Heart left ventricle (tissue), 16 donors: ENCODE data around the gene ZNF618. TPM values are rescaled to one million over a fixed set of nuclear protein-coding genes. Genes with fewer than 3 reads are reported as not detected.
A peak's percentile ranks its signal among the peaks of the same experiment; 100 is the strongest.

Experiments
- ATAC-seq, 4 donors: fragments of 200-7000 bp; cut with Tn5 transposase; one replicate each; pipeline ENCODE4 v1.9.1; 2020 to 2022; ENCODE audit warnings: moderate library complexity in 4 of 4, mild to moderate bottlenecking in 3 of 4, moderate number of reproducible peaks in 1 of 4
- DNase-seq, 5 donors: peaks; one replicate each; pipeline ENCODE4 v3.0.0-alpha.2; 2020
- H3K27ac ChIP-seq, 12 donors: fragments of 200-600 bp; sonication (generic) in 4 of 12; one replicate each; pipeline versions ENCODE4 v1.5.0 to v1.8.0; 2016 to 2022; ENCODE audit warnings: mild to moderate bottlenecking in 2 of 12
- H3K27me3 ChIP-seq, 9 donors: fragments of 200-600 bp; sonication (generic) in 2 of 9; one replicate each; pipeline versions ENCODE4 v1.5.1 to v1.8.0; 2016 to 2022; ENCODE audit warnings: mild to moderate bottlenecking in 3 of 9
- H3K36me3 ChIP-seq, 9 donors: fragments of 200-600 bp; sonication (generic) in 2 of 9; one replicate each; pipeline versions ENCODE4 v1.5.0 to v1.8.0; 2018 to 2022; ENCODE audit warnings: mild to moderate bottlenecking in 2 of 9
- H3K4me1 ChIP-seq, 12 donors: fragments of 200-600 bp; sonication (generic) in 4 of 12; one replicate each; pipeline versions ENCODE4 v1.5.0 to v1.8.0; 2016 to 2022; ENCODE audit warnings: mild to moderate bottlenecking in 3 of 12
- H3K4me3 ChIP-seq, 12 donors: fragments of 200-600 bp; sonication (generic) in 4 of 12; one replicate each; pipeline versions ENCODE4 v1.5.0 to v1.8.0; 2017 to 2022; ENCODE audit warnings: mild to moderate bottlenecking in 9 of 12, moderate library complexity in 4 of 12
- H3K9me3 ChIP-seq, 12 donors: fragments of 200-600 bp; sonication (generic) in 4 of 12; one replicate each; pipeline versions ENCODE4 v1.5.0 to v1.8.0; 2016 to 2022; ENCODE audit warnings: mild to moderate bottlenecking in 1 of 12
- POLR2A ChIP-seq, 2 donors: fragments of 450-650 bp; IDR thresholded peaks; one replicate each; pipeline ENCODE4 v1.6.1; 2017; ENCODE audit warnings: antibody characterized with exemption in 2 of 2, mild to moderate bottlenecking in 2 of 2, moderate library complexity in 2 of 2
- WGBS, 4 donors: extraction: QIAGEN DNeasy Blood & Tissue Kit in 2 of 4; methylation state at CpG; one replicate each; pipeline versions ENCODE4 v1.1.5 to v1.1.7; 2013 to 2018; 5-methylcytosine and 5-hydroxymethylcytosine counted together
- intact Hi-C, 10 donors: fragments of 100-400 bp; cut with DNase I; formaldehyde crosslinking; loops; one replicate each; pipeline versions ENCODE4 v1.11.1 to v1.14.2; 2022
- polyA plus RNA-seq, 2 donors: library from polyadenylated mRNA; stranded (reverse); fragments of 200-250 nt; gene quantifications; one replicate each; pipeline ENCODE4 v1.2.3, GENCODE V29; 2013
- total RNA-seq, 9 donors: library from RNA; depleted of rRNA in 2 of 9; stranded (reverse); fragments of >200 nt in 2 of 9; fragmentation: NEBNext Ultra II Directional in 3 of 9; extraction: Animal tissue kit (Norgen Biotek cat#: 25700) in 3 of 9; gene quantifications; one replicate each; pipeline versions ENCODE4 v1.1.0 to v1.2.4, GENCODE V29; 2016 to 2023
- TF ChIP-seq, protein P1 (sequence below), 12 donors: fragments of 200-600 bp; sonication (generic) in 4 of 12; IDR thresholded peaks; one replicate each; pipeline versions ENCODE4 v1.5.0 to v1.8.0; 2018 to 2022; ENCODE audit warnings: antibody characterized with exemption in 12 of 12, mild to moderate bottlenecking in 5 of 12
- donor health status: ischemic (EF 13 %, LVEDD 7.1; RV severe dilation, severe dysfunction).
- donor health status: healthy with polysubstance abuse.
- donor health status: DM: no; HTN: yes; CAD: no.
- donor health status: DM: no; HTN: no; CAD: no.
- donor health status: ischemic (EF 25% LVEDD 6.9; RV normal size, moderate dysfunction).
- donor health status: ischemic (EF 25% LVEDD 5.7; RV mildly dilated, moderate dysfunction).
- donor health status: healthy.
- donor health status: DM: yes; HTN: yes; CAD: no.
- donor health status: ischemic (EF 35%, LVEDD 5.7; RV mildly dilated, moderate dysfunction).
- donor health status: nonischemic (EF 11% LVEDD 7.7; RV severe dilation, severe dysfunction).
- donor health status: DM: yes; HTN: yes; CAD: no.
- donor health status: PGD.
- donor health status: ischemic (EF 29% LVEDD 5.4; RV normal size, mild dysfunction).
- donor health status: nonischemic (EF 23%, LVEDD 6.1; RV moderate dilation, normal function).

ZNF618 gene
- total and polyA plus RNA-seq, 11 donors = 0.81 to 4.2 (median 1.7) TPM

DNA sequence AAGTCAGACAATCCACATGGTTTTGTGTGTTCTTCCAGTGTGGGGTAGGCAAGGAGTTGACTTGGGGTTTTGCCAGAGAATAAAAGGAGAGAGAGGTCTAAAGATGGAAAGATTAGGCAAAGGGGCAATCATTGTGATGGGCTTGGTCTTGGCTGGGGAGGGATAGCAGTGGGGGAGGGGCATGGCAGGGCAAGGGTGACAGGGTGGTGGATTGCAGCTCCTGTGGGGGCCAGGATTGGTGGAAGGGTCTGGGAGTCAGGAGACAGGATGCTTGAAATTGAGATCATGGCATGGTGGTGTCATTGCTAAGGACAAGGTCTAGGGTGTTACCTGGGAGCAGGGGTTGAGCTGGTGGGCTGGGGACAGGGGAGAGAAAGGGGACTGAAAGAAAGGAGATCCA lies 57.6 kb downstream of the ZNF618 start:
- Histone ChIP-seq H3K27me3 (no peaks in the 10 kb centered on the region), H3K27ac (no peak overlapping the region), H3K36me3 (no peaks in the 10 kb centered on the region), H3K9me3 (peaks cover 0 to 8% (median 2%) of the 10 kb centered on the region in 12 donors), H3K4me1 (peaks cover 0 to 26% (median 6%) of the 10 kb centered on the region in 12 donors), H3K4me3 (no peak overlapping the region)
- intact Hi-C loops = no loop called here
- ATAC-seq (no peak), DNase-seq (no peak)
- no peak for TF ChIP-seq POLR2A (IDR thresholded peaks at IDR 0.05)
- TF ChIP-seq, protein P1, sequence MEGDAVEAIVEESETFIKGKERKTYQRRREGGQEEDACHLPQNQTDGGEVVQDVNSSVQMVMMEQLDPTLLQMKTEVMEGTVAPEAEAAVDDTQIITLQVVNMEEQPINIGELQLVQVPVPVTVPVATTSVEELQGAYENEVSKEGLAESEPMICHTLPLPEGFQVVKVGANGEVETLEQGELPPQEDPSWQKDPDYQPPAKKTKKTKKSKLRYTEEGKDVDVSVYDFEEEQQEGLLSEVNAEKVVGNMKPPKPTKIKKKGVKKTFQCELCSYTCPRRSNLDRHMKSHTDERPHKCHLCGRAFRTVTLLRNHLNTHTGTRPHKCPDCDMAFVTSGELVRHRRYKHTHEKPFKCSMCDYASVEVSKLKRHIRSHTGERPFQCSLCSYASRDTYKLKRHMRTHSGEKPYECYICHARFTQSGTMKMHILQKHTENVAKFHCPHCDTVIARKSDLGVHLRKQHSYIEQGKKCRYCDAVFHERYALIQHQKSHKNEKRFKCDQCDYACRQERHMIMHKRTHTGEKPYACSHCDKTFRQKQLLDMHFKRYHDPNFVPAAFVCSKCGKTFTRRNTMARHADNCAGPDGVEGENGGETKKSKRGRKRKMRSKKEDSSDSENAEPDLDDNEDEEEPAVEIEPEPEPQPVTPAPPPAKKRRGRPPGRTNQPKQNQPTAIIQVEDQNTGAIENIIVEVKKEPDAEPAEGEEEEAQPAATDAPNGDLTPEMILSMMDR (IDR thresholded peaks at IDR 0.05) = no peak

DNA sequence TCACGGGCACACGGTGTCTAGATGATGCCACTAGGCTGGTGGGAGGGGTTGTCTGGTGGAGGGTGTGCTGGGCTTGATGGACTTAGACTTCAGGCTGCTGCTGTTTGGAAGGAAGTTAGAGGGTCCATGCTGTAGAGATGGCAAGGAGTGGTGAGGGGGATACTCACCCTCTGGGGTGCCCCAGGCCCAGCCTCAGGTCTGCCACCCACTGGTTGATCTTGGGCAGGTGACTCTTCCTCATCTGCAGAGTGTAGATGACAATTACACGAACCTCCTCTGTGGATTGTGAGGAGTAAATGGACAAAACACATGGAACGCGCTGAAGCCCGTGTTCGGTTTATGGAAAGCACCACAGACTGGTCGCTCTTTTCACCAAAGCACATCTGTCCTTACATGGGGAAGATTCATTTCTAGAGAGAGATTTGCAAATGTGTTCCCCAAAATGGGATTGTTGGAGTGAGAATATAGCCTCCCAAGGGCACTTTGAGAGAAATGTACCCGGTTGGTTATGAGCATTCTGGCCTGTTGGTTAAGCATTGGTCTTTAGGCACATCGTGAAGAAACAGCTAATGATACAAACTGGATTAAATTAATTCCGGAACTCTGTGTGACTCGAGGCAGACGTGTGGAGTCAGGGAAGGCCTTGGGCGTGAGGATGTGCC lies 58.2 kb downstream of the ZNF618 start:
- DNase-seq (no peak), ATAC-seq (no peak)
- no peaks in the 10 kb centered on the region for H3K36me3 ChIP-seq
- no peak for TF ChIP-seq POLR2A (IDR thresholded peaks at IDR 0.05)
- intact Hi-C loops = no loop called here
- no peaks in the 10 kb centered on the region for H3K27me3 ChIP-seq
- H3K27ac ChIP-seq = no peak overlapping the region
- H3K4me3 ChIP-seq = no peak overlapping the region
- peaks cover 0 to 8% (median 0%) of the 10 kb centered on the region in 12 donors for H3K9me3 ChIP-seq
- peaks cover 0 to 25% (median 6%) of the 10 kb centered on the region in 12 donors for H3K4me1 ChIP-seq
- 92 to 98% (median 94%) methylated on average over 14 of the region's 14 CpGs for WGBS, 4 donors

DNA sequence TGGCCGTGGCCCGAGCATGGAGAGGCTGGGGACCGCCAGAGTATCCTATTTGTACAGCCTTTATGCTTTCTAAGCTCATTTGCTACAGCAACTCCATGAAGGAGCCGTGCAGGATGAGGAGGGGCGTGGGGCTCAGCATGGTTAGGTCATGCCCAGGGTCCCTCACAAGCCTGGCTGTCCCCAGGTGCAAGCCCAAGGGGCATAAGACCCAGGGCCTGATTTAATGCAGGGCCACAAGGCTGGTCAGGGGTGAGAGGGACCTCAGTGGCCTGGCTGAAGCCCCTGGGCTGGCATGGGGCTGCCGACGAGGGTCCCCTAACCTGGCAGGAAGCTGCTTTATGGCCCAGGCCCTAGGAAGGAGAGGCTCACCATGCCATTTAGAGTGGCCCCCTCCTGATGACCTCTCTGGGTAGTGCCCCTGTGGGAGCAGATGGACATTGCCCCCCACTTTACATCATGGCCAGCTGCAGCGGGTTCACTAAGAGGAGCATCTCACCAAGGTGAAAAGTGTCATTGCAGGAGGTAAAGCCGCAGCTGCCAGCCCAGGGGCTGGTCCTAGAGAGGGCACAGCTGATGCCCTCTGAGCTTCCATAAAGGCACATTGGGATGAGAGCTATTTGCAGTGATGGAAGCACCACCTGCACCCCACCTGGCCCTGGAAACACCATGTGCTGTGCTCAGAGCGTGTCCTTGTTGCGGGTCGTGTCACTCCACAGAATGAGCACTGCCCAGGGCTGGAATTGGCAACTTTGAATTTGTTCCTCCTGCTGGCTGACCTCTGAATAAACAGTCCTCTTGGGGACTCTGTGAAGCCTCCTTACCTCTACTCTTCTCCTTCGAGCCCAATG lies 58.9 kb downstream of the ZNF618 start:
- ATAC-seq (peak in 1 of 4 donors; percentile 24), DNase-seq (no peak)
- H3K4me3 ChIP-seq = no peak overlapping the region
- H3K27me3 ChIP-seq = no peaks in the 10 kb centered on the region
- intact Hi-C loops = loop anchor here in 1 of 10 donors (5.0 kb wide), 1 partner anchor 48 kb away; no protein-coding TSS in a partner anchor
- peaks cover 0 to 15% (median 2%) of the 10 kb centered on the region in 12 donors for H3K9me3 ChIP-seq
- H3K36me3 ChIP-seq = no peaks in the 10 kb centered on the region
- no peak overlapping the region for H3K27ac ChIP-seq
- 95 to 97% (median 96%) methylated on average over 10 to 13 of the region's 13 CpGs for WGBS, 4 donors
- peaks cover 0 to 17% (median 2%) of the 10 kb centered on the region in 12 donors for H3K4me1 ChIP-seq
- TF ChIP-seq POLR2A (IDR thresholded peaks at IDR 0.05) = no peak
- TF ChIP-seq, protein P1 (IDR thresholded peaks at IDR 0.05) = no peak

DNA sequence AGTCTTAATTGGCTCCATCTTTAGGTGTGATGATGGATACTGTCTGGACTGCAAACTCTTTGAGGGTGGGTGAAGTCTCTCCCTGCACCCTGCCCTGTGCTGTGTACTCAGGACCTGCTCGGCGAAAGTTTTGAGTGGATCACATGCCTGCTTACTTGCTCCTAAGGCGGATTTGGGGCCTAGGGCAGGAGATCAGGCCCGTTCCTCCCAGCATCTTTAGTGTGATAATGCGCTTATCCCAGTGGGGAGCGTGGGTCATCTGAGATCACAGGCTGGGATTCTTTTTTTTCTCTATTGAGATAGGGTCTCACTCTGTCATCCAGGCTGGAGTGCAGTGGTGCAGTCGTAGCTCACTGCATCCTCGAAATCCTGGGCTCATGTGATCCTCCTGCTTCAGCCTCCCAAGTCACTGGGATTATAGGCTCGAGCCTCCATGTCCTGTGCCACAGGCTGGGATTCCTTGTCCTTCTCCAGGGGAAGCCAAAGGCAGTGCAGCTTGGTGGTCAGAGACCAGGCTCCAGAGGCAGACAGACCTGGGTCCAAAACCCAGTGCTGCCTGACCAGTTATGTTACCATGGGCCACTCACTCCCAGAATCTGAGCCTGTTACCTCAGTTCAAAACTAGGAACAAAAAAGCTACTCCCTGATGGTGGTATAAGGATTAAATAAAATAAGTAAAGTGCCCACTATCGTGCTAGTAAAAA lies 59.7 kb downstream of the ZNF618 start:
- 93 to 96% (median 95%) methylated on average over 9 to 10 of the region's 10 CpGs for WGBS, 4 donors
- ATAC-seq = no peak
- intact Hi-C loops = loop anchor here in 1 of 10 donors (5.0 kb wide), 1 partner anchor 49 kb away; no protein-coding TSS in a partner anchor

More for the DNA sequence above, 59.7 kb downstream of the ZNF618 start:
- Histone ChIP-seq H3K36me3 (no peaks in the 10 kb centered on the region), H3K9me3 (peaks cover 0 to 15% (median 2%) of the 10 kb centered on the region in 12 donors), H3K4me1 (peaks cover 0 to 13% (median 1%) of the 10 kb centered on the region in 12 donors), H3K27ac (no peak overlapping the region), H3K4me3 (no peak overlapping the region), H3K27me3 (no peaks in the 10 kb centered on the region)
- DNase-seq = no peak
- TF ChIP-seq POLR2A (IDR thresholded peaks at IDR 0.05) = no peak
- TF ChIP-seq, protein P1 (IDR thresholded peaks at IDR 0.05) = no peak
